Progenitor cell of endocrine pancreas (in vitro differentiated cells): Measurements from ENCODE around the gene ADGRB2. TPM values are rescaled to one million over a fixed set of nuclear protein-coding genes. Genes with fewer than 3 reads are reported as not detected.

ENCODE experiments used
- DNase-seq: peaks from one replicate; pipeline ENCODE4 v3.0.0; 2021; ENCODE audit warnings: low spot score; ENCODE audit not compliant: unreplicated experiment
- H3K27ac Mint-ChIP-seq: 2 replicates; pipeline ENCODE4 v1.8.0; 2021; ENCODE audit warnings: mild to moderate bottlenecking, moderate library complexity, mixed read lengths
- H3K27me3 Mint-ChIP-seq: 2 replicates; pipeline ENCODE4 v1.8.0; 2021; ENCODE audit warnings: mixed read lengths
- H3K36me3 Mint-ChIP-seq: 2 replicates; pipeline ENCODE4 v1.8.0; 2022; ENCODE audit warnings: mixed read lengths; ENCODE audit not compliant: insufficient read depth
- H3K4me1 Mint-ChIP-seq: 2 replicates; pipeline ENCODE4 v1.8.0; 2021; ENCODE audit warnings: low read depth, mixed read lengths
- H3K4me3 Mint-ChIP-seq: 2 replicates; pipeline ENCODE4 v1.8.0; 2021; ENCODE audit warnings: low read depth, mild to moderate bottlenecking, moderate library complexity, mixed read lengths
- H3K9me3 Mint-ChIP-seq: 2 replicates; pipeline ENCODE4 v1.8.0; 2021; ENCODE audit warnings: low read depth, mixed read lengths
- total RNA-seq: library from RNA; stranded (reverse); gene quantifications from 2 replicates; pipeline ENCODE4 v1.2.1, GENCODE V29; 2021
- TF ChIP-seq, protein P1 (sequence below): fragments of 200-600 bp; sonication (generic); IDR thresholded peaks from one replicate; pipeline ENCODE4 v1.5.0; 2021; ENCODE audit warnings: antibody characterized with exemption, mild to moderate bottlenecking; ENCODE audit not compliant: unreplicated experiment

ADGRB2 gene
- total RNA-seq, 1 donor from 2014 or later = 5.5 TPM

DNA sequence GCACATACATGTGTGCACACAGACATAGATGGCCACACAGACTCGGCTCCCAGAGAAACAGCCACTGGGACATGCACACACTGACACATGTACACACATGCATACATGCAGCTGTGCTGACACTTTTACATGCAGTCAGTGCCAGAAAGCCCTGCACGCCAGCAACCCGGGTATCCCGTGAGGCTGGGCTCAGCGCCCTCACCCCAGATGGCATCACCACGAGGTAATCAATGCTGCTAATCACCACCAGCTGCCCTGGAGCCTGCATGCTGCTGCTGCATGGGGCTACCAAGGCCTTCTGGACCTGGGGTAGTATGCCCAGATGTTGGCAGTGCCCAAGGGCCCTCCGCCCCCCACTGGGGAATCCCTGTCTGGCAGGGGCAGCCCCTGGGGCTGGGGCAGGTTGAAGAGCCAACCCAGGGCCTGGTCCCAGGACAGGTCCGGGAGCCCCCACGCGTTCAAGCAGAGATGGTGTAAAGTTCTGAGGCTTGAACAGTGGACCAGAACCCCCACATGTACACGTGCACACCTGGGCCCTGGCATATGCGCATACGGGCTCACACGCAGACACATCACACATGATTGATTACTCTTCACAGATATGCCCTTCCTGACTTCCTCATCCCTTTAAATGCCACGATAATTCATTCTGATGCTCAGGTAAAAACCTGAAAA lies 57.6 kb downstream of the ADGRB2 start:
- Mint-ChIP-seq H3K27ac (no peak overlapping the region), H3K4me1 (peaks cover 9% of the 10 kb centered on the region), H3K36me3 (no peaks in the 10 kb centered on the region), H3K27me3 (peaks cover 64% of the 10 kb centered on the region), H3K4me3 (no peak overlapping the region), H3K9me3 (no peaks in the 10 kb centered on the region)
- DNase-seq = no peak
- TF ChIP-seq, protein P1, sequence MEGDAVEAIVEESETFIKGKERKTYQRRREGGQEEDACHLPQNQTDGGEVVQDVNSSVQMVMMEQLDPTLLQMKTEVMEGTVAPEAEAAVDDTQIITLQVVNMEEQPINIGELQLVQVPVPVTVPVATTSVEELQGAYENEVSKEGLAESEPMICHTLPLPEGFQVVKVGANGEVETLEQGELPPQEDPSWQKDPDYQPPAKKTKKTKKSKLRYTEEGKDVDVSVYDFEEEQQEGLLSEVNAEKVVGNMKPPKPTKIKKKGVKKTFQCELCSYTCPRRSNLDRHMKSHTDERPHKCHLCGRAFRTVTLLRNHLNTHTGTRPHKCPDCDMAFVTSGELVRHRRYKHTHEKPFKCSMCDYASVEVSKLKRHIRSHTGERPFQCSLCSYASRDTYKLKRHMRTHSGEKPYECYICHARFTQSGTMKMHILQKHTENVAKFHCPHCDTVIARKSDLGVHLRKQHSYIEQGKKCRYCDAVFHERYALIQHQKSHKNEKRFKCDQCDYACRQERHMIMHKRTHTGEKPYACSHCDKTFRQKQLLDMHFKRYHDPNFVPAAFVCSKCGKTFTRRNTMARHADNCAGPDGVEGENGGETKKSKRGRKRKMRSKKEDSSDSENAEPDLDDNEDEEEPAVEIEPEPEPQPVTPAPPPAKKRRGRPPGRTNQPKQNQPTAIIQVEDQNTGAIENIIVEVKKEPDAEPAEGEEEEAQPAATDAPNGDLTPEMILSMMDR = no peak

DNA sequence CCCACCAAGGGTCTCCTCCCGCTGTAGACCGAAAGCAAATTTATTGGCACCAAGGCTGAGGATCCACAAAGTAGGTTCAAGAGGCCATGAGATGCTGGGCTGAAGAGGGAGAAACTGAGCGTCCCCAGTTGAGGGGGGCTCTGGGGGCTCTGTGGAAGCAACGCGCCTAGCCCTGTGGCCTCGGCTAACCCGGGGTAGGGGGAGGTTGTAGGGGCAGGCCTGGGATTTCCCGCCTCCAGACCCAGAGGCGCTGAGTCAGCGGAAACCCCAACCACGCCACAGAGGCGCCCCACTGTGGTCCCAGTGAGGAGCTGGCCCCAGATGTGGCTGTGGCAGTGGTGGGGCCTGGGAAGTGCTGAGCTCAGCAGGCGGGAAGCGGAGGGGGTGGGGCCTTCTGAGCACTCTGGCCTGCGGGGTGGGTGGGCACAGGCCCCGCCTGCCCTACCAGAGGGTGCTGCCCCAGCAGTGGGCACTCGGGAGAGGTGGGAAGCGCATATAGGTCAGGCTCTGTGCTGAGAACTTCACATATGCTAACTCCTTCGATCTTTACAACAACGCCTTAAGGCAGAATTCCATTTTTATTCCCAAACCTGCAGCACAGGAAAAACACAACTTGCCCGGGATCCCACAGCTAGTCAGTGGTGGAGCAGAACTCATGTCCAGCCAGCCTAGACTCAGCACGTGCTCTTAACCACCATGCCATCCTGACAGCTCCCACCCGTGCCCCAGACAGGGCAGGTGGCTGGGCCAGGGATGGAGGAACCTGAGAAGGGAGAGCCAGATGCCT lies 58.9 kb downstream of the ADGRB2 start:
- H3K4me1 Mint-ChIP-seq = peaks cover 9% of the 10 kb centered on the region

DNA sequence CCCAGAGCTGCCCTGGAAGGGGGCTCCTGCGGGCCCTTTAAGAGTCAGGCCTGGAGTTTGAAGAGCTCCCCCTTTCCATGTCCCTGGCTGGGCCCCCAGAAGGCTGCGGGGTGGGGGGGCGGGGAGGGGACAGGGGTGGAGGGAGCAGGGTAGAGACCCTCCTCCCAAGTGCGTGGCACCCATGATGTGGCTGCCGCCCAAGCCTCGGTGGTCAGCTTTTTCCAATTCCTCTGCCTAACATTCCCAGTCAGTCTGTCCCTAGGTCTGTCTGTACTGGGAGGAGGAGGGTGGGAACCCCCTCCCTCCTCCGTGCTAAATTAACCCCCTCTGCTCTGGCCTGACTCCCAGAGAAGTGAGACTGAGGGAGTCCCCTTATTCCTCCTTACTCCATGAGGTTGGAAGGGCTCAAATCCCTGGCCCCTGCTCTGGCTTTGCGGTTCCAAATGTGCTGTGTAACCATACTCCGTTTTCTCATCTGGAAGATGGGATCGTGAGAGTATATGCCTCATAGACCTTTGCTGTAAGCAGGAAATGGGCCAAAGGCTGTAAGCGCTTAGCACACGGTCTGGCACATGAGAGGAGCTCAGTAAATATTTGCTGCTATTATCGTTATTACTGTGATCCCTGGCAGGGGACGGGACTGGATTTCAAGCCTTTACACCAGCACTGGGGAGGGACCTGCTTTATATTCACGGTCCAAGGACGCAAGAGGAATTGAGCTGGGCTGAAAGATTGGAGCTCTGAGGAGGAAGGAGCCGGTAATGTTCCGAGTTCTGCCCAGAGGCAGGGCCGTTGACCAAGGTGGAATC lies 59.7 kb downstream of the ADGRB2 start:
- Mint-ChIP-seq H3K9me3 (no peaks in the 10 kb centered on the region), H3K36me3 (no peaks in the 10 kb centered on the region), H3K4me1 (peaks cover 9% of the 10 kb centered on the region), H3K4me3 (no peak overlapping the region), H3K27me3 (peaks cover 79% of the 10 kb centered on the region), H3K27ac (no peak overlapping the region)
- TF ChIP-seq, protein P1 = no peak
- DNase-seq = no peak

More for the DNA sequence above, 58.9 kb downstream of the ADGRB2 start:
- TF ChIP-seq, protein P1 = peak; percentile 13
- H3K9me3 Mint-ChIP-seq = no peaks in the 10 kb centered on the region
- H3K36me3 Mint-ChIP-seq = no peaks in the 10 kb centered on the region
- DNase-seq = no peak
- H3K4me3 Mint-ChIP-seq = no peak overlapping the region
- no peak overlapping the region for H3K27ac Mint-ChIP-seq
- H3K27me3 Mint-ChIP-seq = peaks cover 75% of the 10 kb centered on the region

DNA sequence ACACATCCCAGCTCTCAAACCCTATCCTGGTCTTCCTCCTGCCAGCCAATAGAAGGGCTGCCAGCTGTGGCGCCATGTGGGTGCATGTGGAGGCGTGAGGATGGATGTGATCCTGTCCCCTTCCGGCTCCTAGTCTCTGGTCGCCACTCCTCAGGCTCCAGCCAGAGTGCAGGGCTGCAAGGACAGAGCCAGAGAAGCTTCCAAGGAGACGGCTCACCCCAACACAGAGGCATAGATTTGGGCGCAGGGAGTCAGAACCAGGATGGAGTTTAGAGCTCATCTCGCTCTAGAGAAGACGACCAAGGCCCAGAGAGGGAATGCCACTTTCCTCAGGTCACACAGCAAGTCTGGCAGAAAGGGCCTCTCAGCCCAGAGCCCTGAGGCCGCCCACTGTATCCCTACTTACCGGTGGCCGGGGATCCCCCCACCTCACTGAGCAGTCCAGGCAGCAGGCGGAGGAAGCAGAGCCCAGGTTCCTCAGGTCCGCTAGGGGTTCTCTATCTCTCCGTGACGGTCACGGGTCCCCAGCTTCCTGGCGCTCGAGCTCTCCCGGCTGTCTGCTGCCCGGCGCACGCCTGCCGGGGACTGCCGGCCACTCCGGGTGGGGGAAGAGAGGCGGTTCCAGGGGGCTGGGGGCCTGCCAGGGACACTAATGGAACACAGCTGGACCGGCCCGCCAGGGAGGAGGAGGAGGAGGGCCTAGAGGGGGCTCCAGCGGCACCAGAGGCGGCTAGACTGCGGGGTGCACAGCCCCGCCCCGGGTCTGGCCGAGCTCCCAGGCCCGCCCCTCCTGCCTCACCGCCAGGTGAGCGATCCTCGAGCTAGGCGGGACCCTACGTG lies 60.5 kb downstream of the ADGRB2 start, which contains the start of gene COL16A1:
COL16A1 (minus strand) TSS at position 587 of the 840 bp plus-strand sequence. CDS start 1,824 bp downstream, outside the sequence.
- H3K36me3 Mint-ChIP-seq = no peaks in the 10 kb centered on the region
- DNase-seq = no peak
- TF ChIP-seq, protein P1 = no peak
- peak within 1 kb of the TSS; percentile 33 for H3K4me3 Mint-ChIP-seq
- H3K4me1 Mint-ChIP-seq = peaks cover 9% of the 10 kb centered on the region
- peaks cover 78% of the 10 kb centered on the region for H3K27me3 Mint-ChIP-seq
- H3K27ac Mint-ChIP-seq = no peak within 1 kb of the TSS
- H3K9me3 Mint-ChIP-seq = no peaks in the 10 kb centered on the region
